SK-MEL-5 (cell line): ENCODE measurements around the gene YTHDF1. TPM values are rescaled to one million over a fixed set of nuclear protein-coding genes. Genes with fewer than 3 reads are reported as not detected.
"Not testable (repeated sequence)": the region's sequence is repeated elsewhere in the genome, so short reads cannot be mapped to it uniquely, and the experiment has no call there.

ENCODE experiments used
- DNase-seq: peaks from one replicate; pipeline ENCODE4 v3.0.0-alpha.2; 2016; ENCODE audit warnings: low read depth, low spot score
- in situ Hi-C: cut with HindIII; loops from 2 replicates; pipeline ENCODE4 v1.10.0; 2016; ENCODE audit warnings: low sequenced_read_pairs, high pct_unique_total_duplicates, low pct_unique_long_range_greater_than_20kb
- total RNA-seq: library from RNA; depleted of rRNA; stranded (reverse); fragments of >200 nt; shearing (Covaris generic); gene quantifications from 2 replicates; pipeline ENCODE4 v1.2.3, GENCODE V29; 2014

The YTHDF1 gene
- total RNA-seq, 1 experiment from 2014 or later: 31.8 TPM

DNA sequence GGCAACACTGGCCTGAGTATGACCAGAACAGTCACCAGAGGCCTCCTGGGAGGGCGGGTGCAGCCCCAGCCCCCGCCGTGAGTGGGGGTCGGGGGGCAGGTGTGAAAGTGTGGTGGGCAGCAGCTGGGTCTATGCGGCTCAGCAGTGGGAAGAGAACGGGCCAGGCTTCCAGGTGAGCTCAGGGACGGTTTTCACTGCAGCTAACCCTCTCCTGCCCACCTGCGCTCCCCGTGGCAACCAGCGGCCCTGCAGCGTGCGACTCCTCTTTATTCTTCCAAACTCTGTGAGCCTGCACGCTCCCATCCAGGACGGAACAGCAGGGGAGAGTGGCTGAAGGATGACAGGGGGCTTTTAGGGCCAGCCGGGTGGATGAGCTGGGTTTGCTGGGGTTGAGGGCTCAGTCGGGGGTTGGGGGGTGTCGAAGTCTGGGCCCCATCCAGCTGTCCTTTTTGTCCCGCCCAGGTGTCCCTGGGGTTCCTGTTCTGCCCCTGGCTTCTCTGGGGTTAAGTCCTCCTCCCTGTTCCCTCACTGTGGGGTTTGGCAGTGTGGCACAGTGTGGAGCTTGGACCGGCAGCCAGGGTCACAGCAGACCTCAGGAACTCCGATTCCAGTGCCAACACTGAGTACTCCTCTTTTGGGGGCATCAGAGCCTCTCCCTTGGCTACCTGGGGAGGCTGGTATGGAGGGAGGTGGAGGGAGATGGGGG is 18.9 kb upstream of the YTHDF1 start:
- no peak for DNase-seq
- in situ Hi-C loops: no loop called here

DNA sequence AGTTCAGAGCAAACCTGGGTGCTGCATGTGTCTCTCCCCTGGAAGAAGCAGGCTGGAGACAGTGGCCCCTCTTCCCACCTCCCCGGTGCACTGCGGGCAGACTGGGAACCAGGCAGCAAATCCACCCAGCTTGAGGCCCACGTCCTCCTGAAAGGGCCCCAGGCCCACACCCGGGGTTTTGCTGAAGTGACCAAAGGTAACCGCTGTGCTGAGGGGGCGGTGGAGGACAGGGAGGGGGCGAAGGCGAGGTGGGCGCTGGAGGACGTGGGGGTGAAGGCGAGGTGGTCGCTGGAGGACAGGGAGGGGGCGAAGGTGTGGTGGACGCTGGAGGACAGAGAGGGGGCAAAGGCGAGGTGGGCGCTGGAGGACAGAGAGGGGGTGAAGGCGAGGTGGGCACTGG is 18.0 kb upstream of the YTHDF1 start:
- DNase-seq: no peak
- in situ Hi-C loops: no loop called here

GRCh38 chr20:63233061-63233344 is 17.1 kb upstream of the YTHDF1 start:
- no peak for DNase-seq
- in situ Hi-C loops: no loop called here

DNA sequence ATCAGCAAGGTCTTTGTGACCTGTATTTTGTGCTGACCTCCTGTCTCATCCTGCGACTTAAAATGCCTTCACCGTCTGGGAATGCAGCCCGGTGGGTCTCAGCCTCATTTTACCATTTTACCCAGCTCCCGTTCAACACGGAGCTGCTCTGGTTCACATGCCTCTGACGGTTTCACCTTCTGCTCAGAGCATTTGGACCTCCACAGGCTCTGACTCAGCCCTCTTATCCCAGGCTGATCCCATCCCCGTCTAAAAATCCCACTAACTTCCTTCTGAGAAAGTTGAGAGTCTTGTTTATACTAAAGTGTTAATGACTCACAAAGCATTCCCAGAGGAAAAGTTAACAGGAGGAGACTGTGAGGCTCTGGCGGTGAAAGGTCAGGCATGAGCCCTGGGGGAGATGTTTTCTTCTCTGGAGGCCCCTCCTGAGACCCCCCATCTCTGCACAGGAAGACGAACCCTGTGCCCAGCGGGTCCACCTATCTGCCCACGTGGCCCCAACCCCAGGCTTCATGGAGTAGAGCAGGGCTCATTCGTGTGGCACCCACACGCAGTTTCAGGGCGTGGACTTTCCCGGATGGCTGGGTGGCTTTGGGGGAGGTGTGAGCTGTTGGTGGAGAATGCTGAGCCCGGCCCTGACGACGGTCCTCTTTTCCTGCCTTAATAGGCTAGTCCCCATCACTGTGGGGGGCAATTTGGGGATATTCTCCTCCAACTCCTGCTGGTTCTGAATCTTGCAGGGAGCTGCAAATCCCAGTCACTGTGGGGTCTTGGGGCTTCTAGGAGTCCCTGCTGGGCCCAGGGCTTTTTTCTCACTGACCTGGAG is 16.5 kb upstream of the YTHDF1 start:
- DNase-seq: peak; percentile 73
- in situ Hi-C loops: no loop called here

DNA sequence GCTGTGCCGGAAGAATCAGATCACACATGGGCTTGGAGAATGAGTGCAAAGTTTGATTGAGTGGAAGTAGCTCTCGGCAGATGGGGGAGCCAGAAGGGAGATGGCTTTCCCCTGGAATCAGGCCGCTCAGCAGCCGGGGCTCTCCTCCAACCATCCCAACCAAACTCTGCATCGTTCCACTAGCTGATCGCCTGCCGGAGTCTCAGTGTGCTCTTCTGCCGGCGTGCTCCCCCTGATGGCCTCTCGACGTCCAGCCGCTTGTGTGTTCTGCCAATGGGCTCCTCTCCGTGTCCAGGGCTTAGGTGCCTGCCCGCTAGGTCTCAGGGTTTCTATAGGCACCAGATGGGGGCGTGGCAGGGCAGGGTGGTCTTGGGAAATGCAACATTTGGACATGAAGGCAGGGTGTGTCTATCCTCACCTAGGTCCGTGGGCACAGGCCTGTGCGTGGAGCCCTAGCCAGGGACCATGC is 14.9 kb upstream of the YTHDF1 start:
- in situ Hi-C loops: no loop called here
- peak; percentile 83 for DNase-seq

- in situ Hi-C loops: no loop called here
- DNase-seq: no peak
Observed at GRCh38 chr20:63228806-63229205, 12.9 kb upstream of the YTHDF1 start.

GRCh38 chr20:63227260-63227659 is 11.3 kb upstream of the YTHDF1 start:
- in situ Hi-C loops: no loop called here
- no peak for DNase-seq

- no peak for DNase-seq
- in situ Hi-C loops: no loop called here
Observed at GRCh38 chr20:63226042-63226943, 10.4 kb upstream of the YTHDF1 start.

GRCh38 chr20:63225082-63225454 is 9.1 kb upstream of the YTHDF1 start:
- DNase-seq: no peak
- in situ Hi-C loops: no loop called here

DNA sequence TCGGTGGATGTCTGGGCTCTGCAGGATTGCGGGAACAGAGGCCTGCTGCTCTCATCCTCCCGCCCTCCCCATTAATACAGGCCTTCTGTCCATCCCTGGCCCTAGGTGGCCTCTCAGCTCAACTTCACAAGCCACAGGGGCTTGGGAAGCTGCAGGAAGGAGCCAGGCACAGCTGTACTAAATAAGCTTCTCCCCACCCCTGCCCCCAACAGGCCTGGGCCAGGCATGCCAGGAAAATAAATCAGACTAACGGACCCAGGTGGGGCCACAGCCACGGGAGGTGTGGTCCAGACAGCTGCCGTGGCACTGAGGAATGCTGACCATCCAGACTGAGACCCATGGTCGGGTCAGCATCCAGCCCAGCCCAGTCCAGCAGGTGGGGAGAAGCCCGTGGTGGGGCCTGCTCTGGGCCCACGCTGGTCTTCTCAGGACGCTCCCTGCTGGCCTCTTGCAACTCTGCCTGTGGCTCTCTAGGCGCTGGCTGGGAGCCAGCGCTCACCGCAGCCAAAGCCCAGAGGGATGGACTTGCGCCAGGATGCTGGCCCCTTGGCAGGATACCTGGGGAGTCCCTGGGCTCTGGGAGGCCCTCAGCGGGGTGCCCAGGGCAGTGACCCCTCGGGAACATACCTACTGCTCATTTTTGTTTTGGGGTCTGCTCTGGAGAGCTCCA is 8.6 kb upstream of the YTHDF1 start:
- in situ Hi-C loops: no loop called here
- peak; percentile 44 for DNase-seq

- no peak for DNase-seq
- in situ Hi-C loops: no loop called here
Observed at GRCh38 chr20:63223826-63224207, 7.9 kb upstream of the YTHDF1 start.

GRCh38 chr20:63223121-63223825 is 7.3 kb upstream of the YTHDF1 start:
- in situ Hi-C loops: no loop called here
- peak; percentile 72 for DNase-seq

GRCh38 chr20:63222541-63222940 is 6.6 kb upstream of the YTHDF1 start:
- in situ Hi-C loops: no loop called here

GRCh38 chr20:63221400-63222053 is 5.6 kb upstream of the YTHDF1 start:
- DNase-seq, in situ Hi-C loops: not testable (repeated sequence)

More at GRCh38 chr20:63222541-63222940, 6.6 kb upstream of the YTHDF1 start:
- DNase-seq: no peak

DNA sequence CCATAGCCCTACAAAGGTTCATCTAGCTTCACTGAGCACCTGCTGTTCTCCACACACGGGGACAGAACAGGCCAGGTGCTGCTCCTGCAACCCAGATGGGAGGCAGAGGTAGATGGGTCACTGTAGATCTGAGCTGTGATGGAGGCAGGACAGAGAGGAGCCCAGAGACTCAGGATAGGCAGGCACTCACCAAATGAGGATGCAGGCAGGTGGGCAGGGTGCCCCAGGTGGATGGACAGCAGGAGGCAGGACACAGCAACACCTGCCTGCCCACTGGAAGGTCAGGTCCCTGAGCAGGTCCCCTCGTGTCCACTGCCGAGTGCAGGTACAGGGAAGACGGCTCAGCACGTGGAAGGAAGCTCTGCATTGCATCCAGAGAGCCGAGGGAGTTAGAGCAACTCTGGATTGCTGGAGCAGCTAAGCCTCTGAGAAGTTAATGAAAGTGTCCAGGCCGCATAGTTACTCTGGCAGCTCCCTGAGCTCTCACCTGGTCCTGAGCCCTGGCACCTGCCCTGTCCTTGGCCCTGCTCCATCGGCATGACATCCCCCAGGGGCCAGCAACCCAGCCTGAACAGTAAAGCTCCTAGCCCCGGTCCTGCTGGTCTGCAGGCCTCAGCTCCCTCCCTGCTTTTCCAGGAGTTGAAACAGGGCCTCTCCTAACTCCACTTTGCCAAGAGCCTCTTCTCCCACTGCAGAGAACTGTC is 4.9 kb upstream of the YTHDF1 start:
- in situ Hi-C loops: no loop called here
- DNase-seq: no peak

- DNase-seq: no peak
- in situ Hi-C loops: no loop called here
Observed at GRCh38 chr20:63219866-63220521, 4.1 kb upstream of the YTHDF1 start.
